WI38 (cell line): ENCODE data around the gene RAD51D.
"Not testable (repeated sequence)": the region's sequence is repeated elsewhere in the genome, so short reads cannot be mapped to it uniquely, and the experiment has no call there.

Source experiments
- H3K4me3 ChIP-seq: 2 replicates; pipeline ENCODE4 v1.5.1; 2011; ENCODE audit warnings: low read depth, mild to moderate bottlenecking, control low read depth, low read length
- CTCF ChIP-seq: IDR thresholded peaks from 2 replicates; pipeline ENCODE4 v1.5.1; 2012; ENCODE audit warnings: low read depth, mild to moderate bottlenecking, control low read depth, low read length

The RAD51D gene

GRCh38 chr17:35101725-35102124 lies 17.9 kb downstream of the RAD51D start:
- no peak for TF ChIP-seq CTCF
- no peak overlapping the region for H3K4me3 ChIP-seq

- H3K4me3 ChIP-seq, result no peak overlapping the region
- TF ChIP-seq CTCF, result no peak
These were observed 18.6 kb downstream of the RAD51D start for GRCh38 chr17:35101036-35101435.

- TF ChIP-seq CTCF, result no peak
- H3K4me3 ChIP-seq, result no peak overlapping the region
These were observed 19.8 kb downstream of the RAD51D start for GRCh38 chr17:35099908-35100307.

GRCh38 chr17:35097776-35098175 lies 21.9 kb downstream of the RAD51D start:
- no peak for TF ChIP-seq CTCF
- no peak overlapping the region for H3K4me3 ChIP-seq

GRCh38 chr17:35095741-35096140 lies 23.9 kb downstream of the RAD51D start:
- TF ChIP-seq CTCF, result no peak
- no peak overlapping the region for H3K4me3 ChIP-seq

- no peak for TF ChIP-seq CTCF
These were observed 24.8 kb downstream of the RAD51D start for GRCh38 chr17:35094902-35095301.

GRCh38 chr17:35090707-35091106 lies 29.0 kb downstream of the RAD51D start:
- not testable (repeated sequence) for H3K4me3 ChIP-seq

More at GRCh38 chr17:35094902-35095301, 24.8 kb downstream of the RAD51D start:
- H3K4me3 ChIP-seq, result no peak overlapping the region

- H3K4me3 ChIP-seq, result peak overlapping the region; percentile 37; the same call in 1 of the 2 replicates
- TF ChIP-seq CTCF, result peak; percentile 11; the same call in 1 of the 2 replicates
These were observed 29.9 kb downstream of the RAD51D start for GRCh38 chr17:35089586-35090296.
